Osteocyte (in vitro differentiated cells): ENCODE data around the gene USP44. TPM values are rescaled to one million over a fixed set of nuclear protein-coding genes. Genes with fewer than 3 reads are reported as not detected.

Experiments used
- DNase-seq: peaks from one replicate; pipeline ENCODE4 v3.0.0; 2021; ENCODE audit warnings: mixed read lengths; ENCODE audit not compliant: unreplicated experiment; ENCODE audit errors: extremely low spot score
- H3K27ac Mint-ChIP-seq: one replicate; pipeline ENCODE4 v1.8.0; 2021; ENCODE audit warnings: mild to moderate bottlenecking, mixed read lengths; ENCODE audit not compliant: unreplicated experiment
- H3K27me3 Mint-ChIP-seq: one replicate; pipeline ENCODE4 v1.8.0; 2021; ENCODE audit warnings: mixed read lengths; ENCODE audit not compliant: unreplicated experiment
- H3K36me3 Mint-ChIP-seq: one replicate; pipeline ENCODE4 v1.8.0; 2021; ENCODE audit warnings: mixed read lengths; ENCODE audit not compliant: unreplicated experiment
- H3K4me1 Mint-ChIP-seq: one replicate; pipeline ENCODE4 v1.8.0; 2021; ENCODE audit warnings: mixed read lengths; ENCODE audit not compliant: unreplicated experiment
- H3K4me3 Mint-ChIP-seq: one replicate; pipeline ENCODE4 v1.8.0; 2021; ENCODE audit warnings: mild to moderate bottlenecking, moderate library complexity, mixed read lengths; ENCODE audit not compliant: unreplicated experiment
- H3K9me3 Mint-ChIP-seq: one replicate; pipeline ENCODE4 v1.8.0; 2021; ENCODE audit warnings: mixed read lengths; ENCODE audit not compliant: unreplicated experiment
- CTCF ChIP-seq: fragments of 200-600 bp; sonication (generic); IDR thresholded peaks from 2 replicates; pipeline ENCODE4 v1.5.0; 2021; ENCODE audit warnings: antibody characterized with exemption, mild to moderate bottlenecking, moderate library complexity
- total RNA-seq: library from RNA; stranded (reverse); gene quantifications from 2 replicates; pipeline ENCODE4 v1.2.1, GENCODE V29; 2021

The USP44 gene
- total RNA-seq, 1 donor from 2014 or later: 0.73 TPM

- TF ChIP-seq CTCF: no peak
- peaks cover 6% of the 10 kb centered on the region for H3K27me3 Mint-ChIP-seq
- no peaks in the 10 kb centered on the region for H3K4me1 Mint-ChIP-seq
- no peaks in the 10 kb centered on the region for H3K36me3 Mint-ChIP-seq
- H3K9me3 Mint-ChIP-seq: no peaks in the 10 kb centered on the region
- DNase-seq: no peak
- no peak overlapping the region for H3K4me3 Mint-ChIP-seq
- no peak overlapping the region for H3K27ac Mint-ChIP-seq
Observed at GRCh38 chr12:95522692-95523091, 28.6 kb downstream of the USP44 start.

GRCh38 chr12:95520816-95521215 is 30.5 kb downstream of the USP44 start:
- H3K4me3 Mint-ChIP-seq: no peak overlapping the region
- TF ChIP-seq CTCF: no peak
- peaks cover 5% of the 10 kb centered on the region for H3K36me3 Mint-ChIP-seq
- H3K27me3 Mint-ChIP-seq: peaks cover 6% of the 10 kb centered on the region
- no peaks in the 10 kb centered on the region for H3K9me3 Mint-ChIP-seq
- no peak for DNase-seq
- H3K4me1 Mint-ChIP-seq: no peaks in the 10 kb centered on the region
- H3K27ac Mint-ChIP-seq: no peak overlapping the region

GRCh38 chr12:95518944-95519343 is 32.3 kb downstream of the USP44 start:
- TF ChIP-seq CTCF: no peak
- Mint-ChIP-seq H3K4me1 (no peaks in the 10 kb centered on the region), H3K4me3 (no peak overlapping the region), H3K27me3 (peaks cover 6% of the 10 kb centered on the region), H3K36me3 (peaks cover 19% of the 10 kb centered on the region), H3K27ac (no peak overlapping the region), H3K9me3 (no peaks in the 10 kb centered on the region)
- no peak for DNase-seq

- Mint-ChIP-seq H3K36me3 (peaks cover 32% of the 10 kb centered on the region), H3K27ac (no peak overlapping the region), H3K4me3 (no peak overlapping the region), H3K9me3 (no peaks in the 10 kb centered on the region), H3K4me1 (no peaks in the 10 kb centered on the region), H3K27me3 (peaks cover 4% of the 10 kb centered on the region)
- DNase-seq: no peak
- TF ChIP-seq CTCF: no peak
Observed at GRCh38 chr12:95517246-95517645, 34.0 kb downstream of the USP44 start.

GRCh38 chr12:95516757-95517156 is 34.5 kb downstream of the USP44 start:
- H3K9me3 Mint-ChIP-seq: no peaks in the 10 kb centered on the region
- H3K4me1 Mint-ChIP-seq: no peaks in the 10 kb centered on the region
- no peak overlapping the region for H3K4me3 Mint-ChIP-seq
- H3K36me3 Mint-ChIP-seq: peaks cover 36% of the 10 kb centered on the region
- H3K27ac Mint-ChIP-seq: no peak overlapping the region
- DNase-seq: no peak
- no peak for TF ChIP-seq CTCF
- no peaks in the 10 kb centered on the region for H3K27me3 Mint-ChIP-seq
